GM03348 (cell line): Measurements from ENCODE around the gene TAF12.
A peak's percentile ranks its signal among the peaks of the same experiment; 100 is the strongest.
"Not testable (repeated sequence)": the region's sequence is repeated elsewhere in the genome, so short reads cannot be mapped to it uniquely, and the experiment has no call there.

Source experiments
- DNase-seq: peaks from one replicate; pipeline ENCODE4 v3.0.0; 2012; ENCODE audit warnings: low spot score

Gene TAF12, protein sequence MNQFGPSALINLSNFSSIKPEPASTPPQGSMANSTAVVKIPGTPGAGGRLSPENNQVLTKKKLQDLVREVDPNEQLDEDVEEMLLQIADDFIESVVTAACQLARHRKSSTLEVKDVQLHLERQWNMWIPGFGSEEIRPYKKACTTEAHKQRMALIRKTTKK

DNA sequence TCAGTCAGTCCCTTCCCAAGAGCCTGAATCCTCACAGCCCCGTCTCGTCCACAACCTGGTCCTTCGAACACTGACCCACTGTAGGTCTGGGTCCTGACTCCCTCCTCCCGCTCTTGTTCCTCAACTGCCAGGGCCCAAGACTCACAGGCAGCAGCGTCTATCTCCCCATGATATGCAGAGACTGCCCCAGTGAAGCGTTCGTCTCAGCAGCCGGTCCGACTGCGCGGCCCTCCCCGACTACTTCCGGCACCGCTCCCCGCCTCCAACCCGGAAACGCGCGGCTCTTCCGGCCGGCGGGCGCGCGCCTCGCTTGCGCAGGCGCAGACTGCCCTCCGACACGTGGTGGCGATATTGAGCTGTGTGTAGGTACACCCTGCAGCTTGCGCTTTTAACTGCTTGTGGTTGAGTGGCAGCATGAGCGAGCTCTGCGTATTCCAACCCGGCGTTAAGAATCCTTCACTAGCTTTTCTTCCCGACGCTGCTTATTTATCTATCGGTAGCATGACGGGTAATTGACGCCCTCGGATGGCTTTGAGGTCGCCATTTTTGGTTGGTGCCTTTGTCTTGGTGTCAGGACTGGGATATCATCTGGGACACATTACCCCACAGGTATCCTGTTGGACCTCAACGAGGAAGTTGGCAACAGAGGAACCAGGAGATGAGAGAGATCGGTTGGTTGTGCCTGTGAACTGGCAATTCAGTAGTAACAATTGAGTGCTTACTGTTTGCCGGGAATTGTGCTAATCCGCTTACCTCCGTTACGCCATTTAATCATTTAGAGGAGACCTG lies at the start of gene TAF12:
Gene TAF12 (minus strand): TSS at position 221 of the 789 bp plus-strand sequence. CDS start 20,986 bp downstream, outside the sequence.
- DNase-seq = peak; percentile 95

GRCh38 chr1:28691627-28692026 lies 48.8 kb upstream of the TAF12 start:
- DNase-seq = not testable (repeated sequence)

- no peak for DNase-seq
These were observed 42.1 kb upstream of the TAF12 start for GRCh38 chr1:28684937-28685336.

- DNase-seq = no peak
These were observed 40.0 kb upstream of the TAF12 start for GRCh38 chr1:28682840-28683239.

GRCh38 chr1:28680151-28680550 lies 37.3 kb upstream of the TAF12 start:
- DNase-seq = no peak

GRCh38 chr1:28675924-28676257 lies 33.0 kb upstream of the TAF12 start:
- DNase-seq = no peak

DNA sequence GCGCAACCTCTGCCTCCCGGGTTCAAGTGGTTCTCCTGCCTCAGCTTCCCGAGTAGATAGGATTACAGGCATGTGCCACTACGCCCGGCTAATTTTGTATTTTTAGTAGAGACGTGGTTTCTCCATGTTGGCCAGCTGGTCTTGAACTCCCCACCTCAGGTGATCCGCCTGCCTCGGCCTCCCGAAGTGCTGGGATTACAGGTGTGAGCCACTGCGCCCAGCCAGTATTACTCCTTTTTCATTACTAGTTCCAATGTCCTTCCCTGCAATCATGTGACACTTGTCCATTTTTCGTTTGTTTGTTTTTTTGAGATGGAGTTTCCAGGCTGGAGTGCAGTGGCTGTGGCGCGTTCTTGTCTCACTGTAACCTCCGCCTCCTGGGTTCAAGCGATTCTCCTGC lies 30.1 kb upstream of the TAF12 start:
- DNase-seq = not testable (repeated sequence)

GRCh38 chr1:28671254-28671780 lies 28.4 kb upstream of the TAF12 start:
- no peak for DNase-seq

DNA sequence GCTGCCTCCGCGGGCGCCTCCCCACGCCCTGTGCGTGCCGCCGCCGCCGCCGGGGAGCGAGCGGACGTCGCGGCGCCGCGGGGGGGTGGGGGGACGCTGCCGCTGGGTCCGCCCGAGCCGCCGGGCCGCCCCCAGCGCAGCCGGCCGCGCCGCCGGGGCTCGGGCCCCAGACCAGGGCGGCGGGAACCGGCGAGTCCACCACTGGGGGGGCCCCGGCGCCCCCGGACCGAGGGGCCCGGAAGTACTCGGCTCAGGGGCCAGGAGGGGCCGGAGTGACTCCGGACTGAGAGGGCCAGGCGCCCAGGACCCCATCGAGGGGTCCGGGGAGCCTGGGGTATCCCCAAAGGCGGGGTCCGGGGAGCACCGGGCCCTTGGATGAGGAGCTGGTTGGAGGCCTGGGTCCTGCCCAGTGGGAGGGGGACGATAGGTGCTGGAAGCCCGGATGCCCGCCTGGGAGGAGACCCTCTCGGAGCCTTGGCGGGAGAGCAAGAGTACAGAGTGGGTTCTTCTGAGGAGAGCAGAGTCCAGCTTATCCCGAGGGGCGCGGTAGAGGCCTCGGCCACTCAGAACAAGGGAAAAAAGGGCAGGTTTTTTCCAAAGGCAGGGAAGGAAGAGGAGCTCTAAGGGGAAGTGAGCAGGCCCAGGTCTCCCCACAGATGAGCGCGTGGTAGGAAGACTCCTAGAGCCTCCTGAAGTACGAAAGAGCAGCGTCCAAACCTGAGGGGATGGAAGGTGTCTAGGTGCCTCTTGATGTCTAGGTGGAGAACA lies 26.3 kb upstream of the TAF12 start:
- peak; percentile 97 for DNase-seq

GRCh38 chr1:28668191-28668955 lies 25.5 kb upstream of the TAF12 start, which contains the start of gene GMEB1:
TSS of gene GMEB1 (plus strand) at chr1:28668784. CDS start at chr1:28683613, 14,829 bp downstream.
- peak; percentile 98 for DNase-seq

- DNase-seq = no peak
These were observed 23.9 kb upstream of the TAF12 start for GRCh38 chr1:28666806-28667205.

DNA sequence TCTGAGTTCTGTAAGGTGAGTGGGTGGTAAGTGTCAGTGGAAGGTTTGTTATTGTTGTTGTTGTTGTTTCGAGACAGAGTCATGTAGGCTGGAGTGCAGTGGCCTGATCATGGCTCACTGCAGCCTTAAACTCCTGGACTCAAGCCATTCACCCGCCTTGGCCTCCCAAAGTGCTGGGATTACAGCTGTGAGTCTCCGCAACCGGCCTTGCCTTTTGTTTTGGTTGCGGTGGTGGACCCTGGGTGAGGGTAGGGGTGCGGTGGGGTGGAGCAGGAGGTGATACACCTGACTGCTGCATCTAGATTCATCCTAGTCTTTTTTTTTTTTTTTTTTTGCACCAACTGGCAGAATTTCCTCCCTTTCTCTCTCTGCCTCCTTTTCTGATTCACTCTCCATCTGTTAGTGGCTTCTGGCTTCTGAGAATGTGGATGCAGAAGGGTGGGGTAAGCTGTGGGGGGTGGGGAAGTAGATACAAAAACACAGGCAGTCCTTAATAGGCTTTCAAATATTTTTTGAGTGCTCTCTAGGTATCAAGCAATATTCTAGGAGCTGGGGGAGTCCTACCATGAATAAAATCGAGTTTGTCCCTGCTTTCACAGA lies 21.1 kb upstream of the TAF12 start:
- DNase-seq = no peak

- DNase-seq = no peak
These were observed 13.5 kb upstream of the TAF12 start for GRCh38 chr1:28656335-28656734.

GRCh38 chr1:28655448-28656311 lies 12.8 kb upstream of the TAF12 start:
- DNase-seq = not testable (repeated sequence)

GRCh38 chr1:28653870-28654269 lies 11.0 kb upstream of the TAF12 start:
- DNase-seq = not testable (repeated sequence)

- DNase-seq = not testable (repeated sequence)
These were observed 10.2 kb upstream of the TAF12 start for GRCh38 chr1:28653063-28653462.

DNA sequence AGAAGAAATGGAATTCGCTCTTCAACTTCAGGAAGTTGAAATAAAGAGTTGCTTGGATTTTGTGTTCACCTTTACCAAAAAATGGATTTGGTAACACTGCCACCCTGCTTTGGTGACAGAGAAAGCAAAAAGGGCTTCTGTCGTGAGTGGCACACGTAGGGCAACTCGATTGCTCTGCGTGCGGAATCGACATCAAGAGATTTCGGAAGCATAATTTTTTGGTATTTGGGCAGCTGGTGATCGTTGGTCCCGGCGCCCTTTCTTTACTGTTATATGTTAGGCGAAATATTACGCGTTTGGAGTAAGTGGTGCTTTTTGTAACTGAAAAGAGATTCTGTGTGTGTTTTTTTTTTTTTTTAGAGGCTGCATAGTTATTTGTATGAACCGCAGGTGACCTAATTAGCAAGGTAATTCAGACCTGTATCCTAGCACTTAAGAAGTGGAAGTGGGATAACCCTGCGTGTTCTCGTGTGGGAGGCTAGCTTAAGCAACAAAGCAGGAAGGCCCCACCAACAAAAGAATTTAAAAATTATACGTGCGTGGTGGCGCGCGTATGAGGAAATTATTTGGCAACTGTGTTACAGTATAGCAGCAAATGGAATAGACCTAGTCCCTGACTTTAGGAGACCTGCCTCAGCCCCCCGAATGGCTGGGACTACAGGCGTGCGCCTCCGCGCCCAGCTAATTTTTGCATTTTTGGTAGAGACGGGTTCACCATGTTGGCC lies 5.8 kb upstream of the TAF12 start, which contains the start of gene RNU11:
Gene RNU11 (plus strand): TSS at position 127 of the 725 bp plus-strand sequence.
- DNase-seq = peak; percentile 76

DNA sequence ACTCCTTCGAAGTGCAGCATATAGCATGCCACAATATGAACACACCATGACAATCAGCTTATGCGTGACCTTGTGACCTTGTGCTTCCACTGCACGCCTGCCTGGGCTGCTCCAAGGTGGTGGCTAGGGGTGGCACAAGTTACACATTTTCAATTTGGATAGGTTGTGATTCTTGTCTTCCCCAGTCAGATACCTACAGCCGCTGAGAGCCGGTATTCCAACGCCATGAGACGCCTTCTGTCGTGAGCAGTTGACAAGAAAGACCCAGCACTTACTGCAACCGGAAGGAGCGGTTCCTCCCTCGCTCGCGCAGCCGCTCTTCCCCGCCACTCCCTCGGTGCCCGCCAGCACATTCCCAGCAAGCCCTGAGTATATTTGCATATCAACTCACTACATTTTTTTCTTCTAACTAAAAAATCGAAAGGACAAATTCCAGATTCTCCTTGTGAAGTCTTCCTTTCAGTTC lies 5.2 kb upstream of the TAF12 start:
- peak; percentile 93 for DNase-seq

DNA sequence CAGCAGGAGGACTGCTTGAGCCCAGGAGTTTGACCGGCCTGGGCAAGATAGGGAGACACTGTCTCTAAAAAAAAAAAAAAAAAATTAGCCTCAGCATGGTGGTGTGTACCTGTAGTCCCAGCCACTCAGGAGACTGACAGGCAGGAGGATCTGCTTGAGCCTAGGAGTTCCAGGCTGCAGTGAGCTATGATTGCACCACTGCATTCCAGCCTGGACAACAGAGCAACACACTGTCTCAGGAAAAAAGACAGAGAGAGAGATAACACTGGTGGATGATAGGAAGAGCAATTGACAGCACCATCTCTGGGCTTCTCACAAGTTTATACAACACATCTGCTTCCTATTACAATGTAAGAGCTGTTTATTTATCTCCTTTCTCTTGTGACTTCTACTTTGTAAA lies 3.2 kb upstream of the TAF12 start:
- DNase-seq = peak; percentile 20
